SK-N-SH treated with all-trans-retinoic acid at 6 μM for 48 hours (cell line): Measurements from ENCODE around the gene PANK2.

Experiments
- ATAC-seq: fragments of 200-7000 bp; cut with Tn5 transposase; 3 replicates; pipeline ENCODE4 v1.9.1; 2020; ENCODE audit warnings: mild to moderate bottlenecking, moderate library complexity
- ARNTL ChIP-seq: fragments of 450-650 bp; formaldehyde crosslinking; IDR thresholded peaks from 2 replicates; pipeline ENCODE4 v1.5.0; 2020; ENCODE audit warnings: low read depth, mild to moderate bottlenecking, moderate library complexity, borderline replicate concordance
- BACH2 ChIP-seq: fragments of 250-450 bp; sonication (Bioruptor Pico); IDR thresholded peaks from 2 replicates; pipeline ENCODE4 v1.9.0; 2021; ENCODE audit warnings: mild to moderate bottlenecking, borderline replicate concordance
- CSDC2 ChIP-seq: fragments of 250-450 bp; sonication (Bioruptor Pico); IDR thresholded peaks from 2 replicates; pipeline ENCODE4 v1.5.0; 2020; ENCODE audit warnings: mild to moderate bottlenecking, moderate library complexity
- CSRNP3 ChIP-seq: fragments of 250-450 bp; sonication (Bioruptor Pico); IDR thresholded peaks from 2 replicates; pipeline ENCODE4 v1.5.1; 2021; ENCODE audit warnings: mild to moderate bottlenecking, moderate library complexity
- ESRRG ChIP-seq: fragments of 250-450 bp; sonication (Bioruptor Pico); IDR thresholded peaks from 2 replicates; pipeline ENCODE4 v1.6.1; 2021; ENCODE audit warnings: mild to moderate bottlenecking
- GLIS3 ChIP-seq: fragments of 250-450 bp; sonication (Bioruptor Pico); IDR thresholded peaks from 2 replicates; pipeline ENCODE4 v1.5.0; 2020; ENCODE audit warnings: mild to moderate bottlenecking, moderate library complexity
- ISL1 ChIP-seq: fragments of 250-450 bp; sonication (Bioruptor Pico); IDR thresholded peaks from 2 replicates; pipeline ENCODE4 v2.1.2; 2022; ENCODE audit warnings: mild to moderate bottlenecking, moderate library complexity
- OSR1 ChIP-seq: fragments of 250-450 bp; sonication (Bioruptor Pico); IDR thresholded peaks from 2 replicates; pipeline ENCODE4 v1.8.0; 2022; ENCODE audit warnings: moderate library complexity, mild to moderate bottlenecking, inconsistent platforms
- PPARA ChIP-seq: fragments of 250-450 bp; sonication (Bioruptor Pico); IDR thresholded peaks from 2 replicates; pipeline ENCODE4 v1.5.0; 2020; ENCODE audit warnings: mild to moderate bottlenecking, borderline replicate concordance
- RARB ChIP-seq: fragments of 250-450 bp; sonication (Bioruptor Pico); IDR thresholded peaks from 2 replicates; pipeline ENCODE4 v1.8.0; 2021; ENCODE audit warnings: mild to moderate bottlenecking, moderate library complexity
- SNAI2 ChIP-seq: fragments of 250-450 bp; sonication (Bioruptor Pico); IDR thresholded peaks from 2 replicates; pipeline ENCODE4 v1.5.0; 2020; ENCODE audit warnings: mild to moderate bottlenecking, moderate library complexity
- TCF4 ChIP-seq: fragments of 250-450 bp; sonication (Bioruptor Pico); IDR thresholded peaks from 2 replicates; pipeline ENCODE4 v1.8.0; 2021; ENCODE audit warnings: mild to moderate bottlenecking, moderate library complexity, borderline replicate concordance
- TOX ChIP-seq: fragments of 250-450 bp; sonication (Bioruptor Pico); IDR thresholded peaks from 2 replicates; pipeline ENCODE4 v1.8.0; 2021; ENCODE audit warnings: mild to moderate bottlenecking, moderate library complexity, borderline replicate concordance
- ZC3H10 ChIP-seq: fragments of 250-450 bp; sonication (Bioruptor Pico); IDR thresholded peaks from 2 replicates; pipeline ENCODE4 v1.5.1; 2021; ENCODE audit warnings: mild to moderate bottlenecking, moderate library complexity
- ZFP3 ChIP-seq: fragments of 250-450 bp; sonication (Bioruptor Pico); IDR thresholded peaks from 2 replicates; pipeline ENCODE4 v1.5.0; 2020; ENCODE audit warnings: mild to moderate bottlenecking, moderate library complexity
- ZNF565 ChIP-seq: fragments of 450-650 bp; formaldehyde crosslinking; conservative IDR thresholded peaks from 2 replicates; pipeline ENCODE4 v1.5.0; 2020; ENCODE audit warnings: low read depth, mild to moderate bottlenecking, moderate library complexity
- ZNF70 ChIP-seq: fragments of 450-650 bp; formaldehyde crosslinking; IDR thresholded peaks from 2 replicates; pipeline ENCODE4 v1.5.0; 2020; ENCODE audit warnings: mild to moderate bottlenecking, moderate library complexity
- TF ChIP-seq, protein P1 (sequence below): fragments of 250-450 bp; sonication (Bioruptor Pico); IDR thresholded peaks from 2 replicates; pipeline ENCODE4 v1.5.1; 2020; ENCODE audit warnings: low read depth, mild to moderate bottlenecking, moderate library complexity
- TF ChIP-seq, protein P2 (sequence below): fragments of 250-450 bp; sonication (Bioruptor Pico); IDR thresholded peaks from 2 replicates; pipeline ENCODE4 v1.5.0; 2020; ENCODE audit warnings: mild to moderate bottlenecking, moderate library complexity
- TF ChIP-seq, protein P3 (sequence below): fragments of 250-450 bp; sonication (Bioruptor Pico); IDR thresholded peaks from 2 replicates; pipeline ENCODE4 v1.8.0; 2021; ENCODE audit warnings: low read depth, mild to moderate bottlenecking, moderate library complexity, borderline replicate concordance
- TF ChIP-seq, protein P4 (sequence below): fragments of 250-450 bp; sonication (Bioruptor Pico); IDR thresholded peaks from 2 replicates; pipeline ENCODE4 v1.8.0; 2020; ENCODE audit warnings: mild to moderate bottlenecking, moderate library complexity, borderline replicate concordance

PANK2 gene

GRCh38 chr20:3866464-3866863, 22.7 kb upstream of the PANK2 start (continued):
- TF ChIP-seq, protein P1, sequence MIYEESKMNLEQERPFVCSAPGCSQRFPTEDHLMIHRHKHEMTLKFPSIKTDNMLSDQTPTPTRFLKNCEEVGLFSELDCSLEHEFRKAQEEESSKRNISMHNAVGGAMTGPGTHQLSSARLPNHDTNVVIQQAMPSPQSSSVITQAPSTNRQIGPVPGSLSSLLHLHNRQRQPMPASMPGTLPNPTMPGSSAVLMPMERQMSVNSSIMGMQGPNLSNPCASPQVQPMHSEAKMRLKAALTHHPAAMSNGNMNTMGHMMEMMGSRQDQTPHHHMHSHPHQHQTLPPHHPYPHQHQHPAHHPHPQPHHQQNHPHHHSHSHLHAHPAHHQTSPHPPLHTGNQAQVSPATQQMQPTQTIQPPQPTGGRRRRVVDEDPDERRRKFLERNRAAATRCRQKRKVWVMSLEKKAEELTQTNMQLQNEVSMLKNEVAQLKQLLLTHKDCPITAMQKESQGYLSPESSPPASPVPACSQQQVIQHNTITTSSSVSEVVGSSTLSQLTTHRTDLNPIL: no peak
- TF ChIP-seq TCF4 (CRISPR knock-in tag) (no peak), ISL1 (CRISPR knock-in tag) (no peak), GLIS3 (CRISPR knock-in tag) (no peak)
- TF ChIP-seq, protein P2, sequence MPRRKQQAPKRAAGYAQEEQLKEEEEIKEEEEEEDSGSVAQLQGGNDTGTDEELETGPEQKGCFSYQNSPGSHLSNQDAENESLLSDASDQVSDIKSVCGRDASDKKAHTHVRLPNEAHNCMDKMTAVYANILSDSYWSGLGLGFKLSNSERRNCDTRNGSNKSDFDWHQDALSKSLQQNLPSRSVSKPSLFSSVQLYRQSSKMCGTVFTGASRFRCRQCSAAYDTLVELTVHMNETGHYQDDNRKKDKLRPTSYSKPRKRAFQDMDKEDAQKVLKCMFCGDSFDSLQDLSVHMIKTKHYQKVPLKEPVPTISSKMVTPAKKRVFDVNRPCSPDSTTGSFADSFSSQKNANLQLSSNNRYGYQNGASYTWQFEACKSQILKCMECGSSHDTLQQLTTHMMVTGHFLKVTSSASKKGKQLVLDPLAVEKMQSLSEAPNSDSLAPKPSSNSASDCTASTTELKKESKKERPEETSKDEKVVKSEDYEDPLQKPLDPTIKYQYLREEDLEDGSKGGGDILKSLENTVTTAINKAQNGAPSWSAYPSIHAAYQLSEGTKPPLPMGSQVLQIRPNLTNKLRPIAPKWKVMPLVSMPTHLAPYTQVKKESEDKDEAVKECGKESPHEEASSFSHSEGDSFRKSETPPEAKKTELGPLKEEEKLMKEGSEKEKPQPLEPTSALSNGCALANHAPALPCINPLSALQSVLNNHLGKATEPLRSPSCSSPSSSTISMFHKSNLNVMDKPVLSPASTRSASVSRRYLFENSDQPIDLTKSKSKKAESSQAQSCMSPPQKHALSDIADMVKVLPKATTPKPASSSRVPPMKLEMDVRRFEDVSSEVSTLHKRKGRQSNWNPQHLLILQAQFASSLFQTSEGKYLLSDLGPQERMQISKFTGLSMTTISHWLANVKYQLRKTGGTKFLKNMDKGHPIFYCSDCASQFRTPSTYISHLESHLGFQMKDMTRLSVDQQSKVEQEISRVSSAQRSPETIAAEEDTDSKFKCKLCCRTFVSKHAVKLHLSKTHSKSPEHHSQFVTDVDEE: no peak

DNA sequence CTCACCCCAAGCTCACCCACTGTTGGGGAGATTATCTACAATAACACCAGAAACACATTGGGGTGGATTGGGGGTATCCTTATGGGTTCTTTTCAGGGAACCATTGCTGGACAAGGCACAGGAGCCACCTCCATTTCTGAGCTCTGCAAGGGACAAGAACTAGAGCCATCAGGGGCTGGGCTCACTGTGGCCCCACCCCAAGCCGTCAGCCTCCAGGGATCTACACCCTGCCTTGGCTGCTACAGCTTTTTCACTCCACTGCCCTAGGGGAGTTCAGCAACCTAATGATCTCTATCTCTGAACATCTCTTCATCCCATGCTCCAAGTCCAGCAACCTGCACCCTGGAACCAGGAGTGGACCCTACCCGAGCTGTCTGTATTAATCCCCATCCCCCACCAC, 21.4 kb upstream of the PANK2 start:
- TF ChIP-seq TOX (CRISPR knock-in tag) (no peak), OSR1 (CRISPR knock-in tag) (no peak), ZNF565 (CRISPR knock-in tag) (no peak), CSRNP3 (no peak), ESRRG (no peak), ISL1 (CRISPR knock-in tag) (no peak), ZFP3 (CRISPR knock-in tag) (no peak), SNAI2 (no peak), GLIS3 (CRISPR knock-in tag) (no peak), TCF4 (CRISPR knock-in tag) (no peak), ARNTL (CRISPR knock-in tag) (no peak), BACH2 (CRISPR knock-in tag) (no peak), CSDC2 (CRISPR knock-in tag) (no peak), ZC3H10 (CRISPR knock-in tag) (no peak), PPARA (CRISPR knock-in tag) (no peak)
- TF ChIP-seq, protein P3, sequence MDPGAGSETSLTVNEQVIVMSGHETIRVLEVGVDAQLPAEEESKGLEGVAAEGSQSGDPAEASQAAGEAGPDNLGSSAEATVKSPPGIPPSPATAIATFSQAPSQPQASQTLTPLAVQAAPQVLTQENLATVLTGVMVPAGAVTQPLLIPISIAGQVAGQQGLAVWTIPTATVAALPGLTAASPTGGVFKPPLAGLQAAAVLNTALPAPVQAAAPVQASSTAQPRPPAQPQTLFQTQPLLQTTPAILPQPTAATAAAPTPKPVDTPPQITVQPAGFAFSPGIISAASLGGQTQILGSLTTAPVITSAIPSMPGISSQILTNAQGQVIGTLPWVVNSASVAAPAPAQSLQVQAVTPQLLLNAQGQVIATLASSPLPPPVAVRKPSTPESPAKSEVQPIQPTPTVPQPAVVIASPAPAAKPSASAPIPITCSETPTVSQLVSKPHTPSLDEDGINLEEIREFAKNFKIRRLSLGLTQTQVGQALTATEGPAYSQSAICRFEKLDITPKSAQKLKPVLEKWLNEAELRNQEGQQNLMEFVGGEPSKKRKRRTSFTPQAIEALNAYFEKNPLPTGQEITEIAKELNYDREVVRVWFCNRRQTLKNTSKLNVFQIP (CRISPR knock-in tag): no peak
- TF ChIP-seq, protein P1: no peak
- no peak for ATAC-seq

- TF ChIP-seq ARNTL (CRISPR knock-in tag): no peak
- no peak for ATAC-seq
Measured at GRCh38 chr20:3869839-3870634, 19.1 kb upstream of the PANK2 start.

GRCh38 chr20:3871550-3872265, 17.5 kb upstream of the PANK2 start:
- ATAC-seq: peak; percentile 7; the same call in 1 of the 3 replicates
- TF ChIP-seq OSR1 (CRISPR knock-in tag) (no peak), ARNTL (CRISPR knock-in tag) (no peak), CSRNP3 (no peak), ESRRG (no peak), ZNF565 (CRISPR knock-in tag) (no peak), RARB (CRISPR knock-in tag) (no peak), SNAI2 (no peak), GLIS3 (CRISPR knock-in tag) (no peak), ISL1 (CRISPR knock-in tag) (no peak), ZNF70 (CRISPR knock-in tag) (no peak), ZFP3 (CRISPR knock-in tag) (no peak), CSDC2 (CRISPR knock-in tag) (no peak)
- TF ChIP-seq, protein P4, sequence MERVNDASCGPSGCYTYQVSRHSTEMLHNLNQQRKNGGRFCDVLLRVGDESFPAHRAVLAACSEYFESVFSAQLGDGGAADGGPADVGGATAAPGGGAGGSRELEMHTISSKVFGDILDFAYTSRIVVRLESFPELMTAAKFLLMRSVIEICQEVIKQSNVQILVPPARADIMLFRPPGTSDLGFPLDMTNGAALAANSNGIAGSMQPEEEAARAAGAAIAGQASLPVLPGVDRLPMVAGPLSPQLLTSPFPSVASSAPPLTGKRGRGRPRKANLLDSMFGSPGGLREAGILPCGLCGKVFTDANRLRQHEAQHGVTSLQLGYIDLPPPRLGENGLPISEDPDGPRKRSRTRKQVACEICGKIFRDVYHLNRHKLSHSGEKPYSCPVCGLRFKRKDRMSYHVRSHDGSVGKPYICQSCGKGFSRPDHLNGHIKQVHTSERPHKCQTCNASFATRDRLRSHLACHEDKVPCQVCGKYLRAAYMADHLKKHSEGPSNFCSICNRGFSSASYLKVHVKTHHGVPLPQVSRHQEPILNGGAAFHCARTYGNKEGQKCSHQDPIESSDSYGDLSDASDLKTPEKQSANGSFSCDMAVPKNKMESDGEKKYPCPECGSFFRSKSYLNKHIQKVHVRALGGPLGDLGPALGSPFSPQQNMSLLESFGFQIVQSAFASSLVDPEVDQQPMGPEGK (CRISPR knock-in tag): no peak
